Cardiac septum (tissue), 1 donor: Measurements from ENCODE around the gene PTPRCAP. TPM values are rescaled to one million over a fixed set of nuclear protein-coding genes. Genes with fewer than 3 reads are reported as not detected.
"Not testable (repeated sequence)": the region's sequence is repeated elsewhere in the genome, so short reads cannot be mapped to it uniquely, and the experiment has no call there.

Experiments
- DNase-seq: peaks from one replicate; pipeline ENCODE4 v3.0.0-alpha.2; 2020; ENCODE audit warnings: low spot score
- intact Hi-C: fragments of 100-400 bp; cut with DNase I; formaldehyde crosslinking; loops from one replicate; pipeline ENCODE4 v1.14.0; 2022
- long read RNA-seq: library from polyadenylated mRNA; unstranded; transcript quantifications from one replicate; pipeline ENCODE4 v2.0.0, GENCODE V29; 2021
- total RNA-seq: library from RNA; stranded (reverse); fragmentation: NEBNext Ultra II Directional; extraction: Animal tissue kit (Norgen Biotek cat#: 25700); gene quantifications from one replicate; pipeline ENCODE4 v1.2.1, GENCODE V29; 2021
- donor health status: DM: no; HTN: no; CAD: no.

The PTPRCAP gene
- total RNA-seq = 0.40 TPM
- long read RNA-seq = 0 reads

- no peak for DNase-seq
Observed at GRCh38 chr11:67437082-67437808, at the start of gene PTPRCAP. TSS of gene PTPRCAP (minus strand) at chr11:67437682. CDS start at chr11:67437619, 63 bp downstream.

DNA sequence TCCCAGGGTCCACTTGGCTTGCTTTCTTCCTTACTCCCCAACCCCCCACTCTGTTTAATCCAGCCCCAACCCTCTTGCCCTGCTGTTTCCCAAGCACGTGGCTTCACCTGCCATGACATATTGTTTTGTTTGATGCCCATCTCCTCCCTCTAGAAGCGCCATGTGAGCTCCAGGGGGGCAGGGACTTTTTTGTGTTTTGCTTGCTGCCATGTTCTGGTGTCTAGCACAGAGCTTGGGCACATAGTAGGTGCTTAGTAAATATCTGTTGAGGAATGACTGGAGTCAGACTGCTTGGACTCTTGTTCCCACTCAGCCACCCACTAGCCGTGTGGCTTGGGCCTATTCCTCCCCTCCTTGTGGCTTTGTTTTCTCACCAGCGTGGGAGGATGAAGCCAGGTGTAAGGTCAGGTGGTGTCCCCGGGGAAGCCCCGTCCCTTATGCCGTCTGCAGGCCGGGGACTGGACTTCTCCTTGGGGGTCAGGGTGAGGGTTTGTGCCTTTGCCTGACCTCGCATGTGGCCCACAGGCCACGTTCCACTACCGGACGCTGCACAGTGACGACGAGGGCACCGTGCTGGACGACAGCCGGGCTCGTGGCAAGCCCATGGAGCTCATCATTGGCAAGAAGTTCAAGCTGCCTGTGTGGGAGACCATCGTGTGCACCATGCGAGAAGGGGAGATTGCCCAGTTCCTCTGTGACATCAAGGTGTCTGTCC is 49.2 kb upstream of the PTPRCAP start:
- DNase-seq = no peak
- intact Hi-C loops = no loop called here

More at GRCh38 chr11:67437082-67437808, at the start of gene PTPRCAP:
- intact Hi-C loops = no loop called here

- intact Hi-C loops, DNase-seq: not testable (repeated sequence)
Observed at GRCh38 chr11:67485873-67486361, 48.4 kb upstream of the PTPRCAP start.

DNA sequence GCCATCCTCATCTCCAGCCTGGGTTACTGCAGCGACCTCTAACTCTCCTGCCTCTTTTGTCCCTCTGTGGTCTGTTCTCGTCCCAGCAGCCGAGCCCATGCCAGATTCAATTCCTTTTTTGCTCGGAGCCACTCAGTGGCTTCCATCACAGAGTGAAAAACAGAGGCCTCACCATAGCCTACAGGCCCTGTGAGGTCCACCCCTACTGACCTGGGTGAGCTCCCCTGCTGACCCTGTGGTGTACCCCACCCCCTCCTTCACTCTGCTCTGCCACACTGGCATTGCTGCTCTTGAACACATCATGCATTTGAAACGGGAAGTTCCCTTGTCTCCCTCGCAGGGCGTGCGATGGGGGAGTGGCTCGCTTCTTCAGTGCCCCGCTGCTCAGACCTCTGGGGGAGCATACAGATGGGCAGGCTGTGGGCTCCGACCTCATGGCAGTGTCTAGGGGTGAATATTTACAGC is 47.4 kb upstream of the PTPRCAP start:
- DNase-seq = no peak
- intact Hi-C loops = no loop called here

GRCh38 chr11:67483831-67484665 is 46.6 kb upstream of the PTPRCAP start:
- intact Hi-C loops = loop anchor here (1.0 kb wide), 1 partner anchor 83 kb away; the partner anchor contains the start of gene PPP1CA
- no peak for DNase-seq

GRCh38 chr11:67482827-67483798 is 45.6 kb upstream of the PTPRCAP start, which contains the start of gene AIP:
TSS of gene AIP (plus strand) at chr11:67483026. CDS start at chr11:67483159, 133 bp downstream.
- intact Hi-C loops = loop anchor here (1.0 kb wide), 1 partner anchor 82 kb away; the partner anchor contains the start of gene PPP1CA
- peak; percentile 99 for DNase-seq

DNA sequence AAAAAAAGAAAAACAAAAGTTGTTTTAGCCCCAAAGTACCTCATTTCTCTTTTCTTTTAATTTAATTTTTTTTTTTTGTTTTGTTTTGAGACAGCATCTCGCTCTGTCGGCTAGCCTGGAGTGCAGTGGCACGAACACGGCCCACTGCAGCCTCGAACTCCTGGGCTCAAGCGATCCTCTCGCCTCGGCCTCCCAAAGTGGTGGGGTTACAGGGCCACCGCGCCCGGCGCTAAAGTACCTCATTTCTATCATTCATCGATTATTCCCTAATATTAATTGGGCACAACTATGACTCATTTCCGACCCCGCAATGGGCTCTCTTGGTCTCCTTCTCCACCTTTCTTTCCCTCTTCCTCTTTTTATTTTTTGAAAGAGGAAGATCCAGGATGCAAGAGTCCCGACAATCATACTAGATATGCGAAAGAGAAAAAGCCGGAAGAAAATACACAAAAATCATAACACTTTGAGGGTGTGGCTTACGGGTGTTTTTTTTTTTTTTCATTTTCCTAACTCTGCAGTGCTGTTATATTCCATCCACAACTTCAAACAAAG is 44.9 kb upstream of the PTPRCAP start:
- DNase-seq = no peak
- intact Hi-C loops = no loop called here

GRCh38 chr11:67477344-67478050 is 40.0 kb upstream of the PTPRCAP start:
- DNase-seq, intact Hi-C loops: not testable (repeated sequence)

- DNase-seq, intact Hi-C loops: not testable (repeated sequence)
Observed at GRCh38 chr11:67476692-67477091, 39.2 kb upstream of the PTPRCAP start.

DNA sequence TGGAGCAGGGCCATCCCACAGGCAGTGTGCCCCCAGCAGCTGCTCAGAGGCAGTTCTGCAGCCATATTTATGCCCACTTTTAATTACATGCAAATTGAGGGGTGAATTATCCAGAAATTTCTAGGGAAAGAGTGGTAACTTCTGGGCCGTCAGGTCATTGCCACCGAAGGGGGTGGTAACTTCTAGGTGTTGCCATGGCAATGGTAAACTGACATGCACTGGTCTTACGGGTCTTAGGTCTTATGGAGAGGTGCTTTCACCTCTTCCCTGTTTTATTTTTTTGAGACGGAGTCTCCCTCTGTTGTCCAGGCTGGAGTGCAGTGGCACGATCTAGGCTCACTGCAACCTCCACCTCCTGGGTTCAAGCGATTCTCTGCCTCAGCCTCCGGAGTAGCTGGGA is 35.4 kb upstream of the PTPRCAP start:
- DNase-seq = no peak
- intact Hi-C loops = no loop called here

DNA sequence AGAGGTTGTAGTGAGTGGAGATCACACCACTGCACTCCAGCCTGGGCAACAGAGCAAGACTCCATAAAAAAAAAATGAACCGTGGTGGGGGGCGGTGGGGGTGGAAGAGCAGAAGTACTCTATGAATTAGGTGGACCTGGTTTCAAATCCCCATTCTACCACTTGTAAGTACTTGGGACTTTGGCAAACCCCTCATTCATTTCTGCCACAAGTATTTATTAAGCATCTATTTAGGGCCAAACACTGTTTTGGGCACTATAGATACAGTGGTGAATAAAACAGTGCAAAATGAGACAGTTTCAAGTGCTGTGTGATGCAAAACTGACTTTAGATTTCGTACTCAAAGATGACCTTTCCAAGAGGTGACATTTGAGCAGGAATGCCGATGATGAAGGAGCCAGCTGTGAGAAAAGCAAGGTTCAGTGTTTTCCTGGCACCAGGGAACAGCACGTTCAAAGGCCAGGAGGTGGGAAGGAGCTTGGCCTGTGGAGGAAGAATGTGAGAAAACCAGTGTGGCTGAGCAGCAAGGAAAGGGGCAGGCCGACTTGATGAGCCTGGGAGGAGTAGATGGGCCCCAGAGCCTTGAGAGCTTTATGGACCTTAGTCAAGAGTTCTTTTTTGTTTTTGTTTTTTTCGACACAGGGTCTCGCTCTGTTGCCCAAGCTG is 33.0 kb upstream of the PTPRCAP start:
- no peak for DNase-seq
- intact Hi-C loops = no loop called here

DNA sequence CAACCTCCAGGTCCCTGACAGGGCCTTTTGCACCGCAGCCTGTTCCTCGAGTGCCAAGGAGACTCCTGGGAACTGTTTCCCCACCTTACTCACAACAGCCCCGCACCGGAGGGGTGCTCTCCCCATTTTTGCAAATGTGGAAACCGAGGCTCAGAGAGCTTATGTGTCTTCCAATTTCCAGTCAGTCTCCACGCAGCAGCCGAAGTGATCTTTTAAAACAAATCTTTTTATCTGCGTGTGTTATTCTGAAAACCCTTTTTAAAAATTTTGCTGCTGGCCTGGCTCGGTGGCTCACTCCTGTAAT is 32.0 kb upstream of the PTPRCAP start:
- DNase-seq = no peak
- intact Hi-C loops = loop anchor here (1.0 to 2.0 kb wide), 4 partner anchors 37 to 79 kb away; partner anchors contain the start of genes PPP1CA, RAD9A and RPS6KB2

DNA sequence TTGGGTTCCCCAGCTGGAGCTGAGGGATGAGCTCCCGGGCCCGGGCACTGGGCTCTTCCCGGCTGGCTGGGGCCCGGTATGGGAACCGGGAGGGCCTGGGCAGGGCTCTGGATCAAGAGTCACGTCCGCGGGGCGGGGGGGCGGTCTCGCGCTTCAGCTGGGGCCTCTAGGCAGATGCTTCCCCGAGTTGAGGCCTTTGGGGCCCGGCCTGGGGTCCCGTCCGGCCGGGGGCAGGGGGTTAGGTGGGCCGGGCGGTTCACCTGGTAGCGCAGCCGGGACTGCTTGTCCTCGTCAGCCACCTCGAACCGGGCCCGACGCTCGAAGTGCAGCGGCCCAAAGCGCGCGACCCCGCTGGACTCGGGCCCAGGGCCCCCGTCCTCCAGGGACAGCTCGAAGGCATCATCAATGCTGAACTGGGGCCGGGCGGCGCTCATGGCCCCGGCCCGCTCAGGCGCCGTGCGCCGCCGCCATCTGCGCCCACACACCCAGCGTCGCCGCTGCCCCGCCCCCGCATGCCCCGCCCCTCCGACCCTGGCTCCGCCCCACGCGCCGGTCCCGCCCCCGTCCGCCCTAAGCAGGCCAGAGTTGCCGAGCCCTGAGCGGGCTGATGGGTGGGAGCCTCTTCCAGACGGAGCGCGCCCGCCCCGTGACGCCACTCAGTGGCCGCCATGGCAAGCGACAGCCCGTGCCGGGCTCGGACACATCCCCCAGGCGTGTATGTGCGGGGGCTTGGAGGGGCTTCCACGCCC is 31.5 kb upstream of the PTPRCAP start, which contains the start of gene TMEM134:
Gene TMEM134, minus strand, starts transcription at position 493 of the 749 bp plus-strand sequence. Its CDS starts 59 bp downstream, at position 434.
- intact Hi-C loops = loop anchor here (1.0 to 2.0 kb wide), 4 partner anchors 38 to 78 kb away; partner anchors contain the start of genes PPP1CA, RAD9A and RPS6KB2
- peak; percentile 98 for DNase-seq

- intact Hi-C loops = loop anchor here (2.0 kb wide), 3 partner anchors 38 to 78 kb away; partner anchors contain the start of genes RAD9A and RPS6KB2
- no peak for DNase-seq
Observed at GRCh38 chr11:67468456-67468758, 30.9 kb upstream of the PTPRCAP start.

- intact Hi-C loops = loop anchor here (2.0 kb wide), 3 partner anchors 39 to 77 kb away; partner anchors contain the start of genes RAD9A and RPS6KB2
- no peak for DNase-seq
Observed at GRCh38 chr11:67468056-67468455, 30.6 kb upstream of the PTPRCAP start.
